Hematopoietic multipotent progenitor cell treated with erythropoietin and hydrocortisone succinate and interleukin-3 and kit ligand, for 4 days (in vitro differentiated cells): ENCODE data around the gene SLC24A3.
A peak's percentile ranks its signal among the peaks of the same experiment; 100 is the strongest.
"Not testable (repeated sequence)": the region's sequence is repeated elsewhere in the genome, so short reads cannot be mapped to it uniquely, and the experiment has no call there.

Source experiments
- DNase-seq: peaks from one replicate; pipeline ENCODE4 v3.0.0-alpha.2; 2015

The SLC24A3 gene

DNA sequence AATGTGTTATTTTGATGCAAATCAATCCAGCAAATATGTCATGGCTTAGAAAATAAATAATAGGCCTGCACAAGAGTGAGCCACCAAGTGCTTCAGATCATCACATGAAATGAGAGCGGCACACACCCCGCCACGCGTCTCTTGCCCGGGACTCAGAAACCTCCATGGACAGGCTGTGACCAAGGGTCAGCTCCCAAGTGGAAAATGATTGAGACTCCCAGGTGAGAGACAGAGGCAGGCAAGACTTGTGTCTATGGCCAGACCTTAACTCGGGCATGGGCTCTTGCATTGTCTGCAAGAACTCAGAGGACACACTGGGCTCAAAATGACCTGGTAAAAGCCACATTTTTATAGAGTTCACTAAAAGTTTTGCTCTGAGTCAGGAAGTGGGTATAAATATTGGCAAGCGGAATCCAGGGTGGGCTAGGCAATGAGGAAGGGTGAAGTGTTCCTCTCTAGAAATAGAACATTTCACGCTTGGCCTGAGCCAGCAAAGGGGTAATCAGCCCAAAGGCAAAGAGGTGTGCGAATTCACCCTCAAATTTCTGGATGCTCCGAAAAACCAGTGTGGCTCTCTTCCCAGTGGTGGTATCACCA lies 514.9 kb downstream of the SLC24A3 start:
- no peak for DNase-seq

DNA sequence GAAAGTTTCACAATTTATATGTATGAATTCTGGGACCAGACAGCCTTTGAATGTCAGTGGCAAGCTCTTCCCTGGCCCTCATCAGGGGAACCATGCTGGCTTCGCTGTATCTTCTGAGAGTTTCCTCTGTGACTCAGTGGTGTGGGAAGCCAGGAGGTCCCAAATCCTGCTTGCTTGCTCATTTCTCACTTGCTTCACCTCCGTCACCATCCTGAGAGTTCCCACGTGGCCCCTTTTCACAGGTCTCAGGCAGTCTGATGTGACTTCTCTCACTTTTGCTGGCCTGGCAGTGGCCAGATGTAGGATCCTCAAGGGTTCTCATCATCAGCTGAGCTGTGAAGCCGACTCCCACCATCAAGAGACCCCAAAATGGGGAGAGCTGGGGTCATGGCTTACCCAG lies 517.2 kb downstream of the SLC24A3 start:
- no peak for DNase-seq

- no peak for DNase-seq
These were observed 518.3 kb downstream of the SLC24A3 start for GRCh38 chr20:19730706-19731105.

- no peak for DNase-seq
These were observed 522.4 kb downstream of the SLC24A3 start for GRCh38 chr20:19734811-19735210.

DNA sequence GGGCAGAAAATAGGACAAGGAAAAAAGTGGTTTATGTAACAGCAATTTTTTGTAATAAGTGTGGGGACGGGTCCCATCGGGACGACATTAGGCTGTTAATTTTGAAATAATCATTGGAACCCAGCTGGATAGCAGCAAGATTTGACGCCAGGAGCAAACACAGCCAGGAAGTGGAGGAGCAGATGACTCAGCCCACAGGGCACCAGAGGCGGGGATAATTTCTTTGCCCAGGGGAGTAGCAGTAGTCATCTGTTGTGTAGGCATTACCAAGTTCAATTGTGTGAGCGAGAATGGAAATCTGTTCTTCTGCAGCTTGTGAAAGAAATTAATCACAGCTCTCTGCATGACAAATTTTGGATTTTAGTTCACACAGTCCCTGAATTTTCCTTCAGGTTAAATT lies 523.0 kb downstream of the SLC24A3 start:
- DNase-seq = peak; percentile 81

GRCh38 chr20:19737025-19737424 lies 524.6 kb downstream of the SLC24A3 start:
- DNase-seq = peak; percentile 28

GRCh38 chr20:19738951-19739350 lies 526.5 kb downstream of the SLC24A3 start:
- no peak for DNase-seq

GRCh38 chr20:19739351-19739750 lies 526.9 kb downstream of the SLC24A3 start:
- no peak for DNase-seq

- no peak for DNase-seq
These were observed 528.1 kb downstream of the SLC24A3 start for GRCh38 chr20:19740512-19740911.

- no peak for DNase-seq
These were observed 529.5 kb downstream of the SLC24A3 start for GRCh38 chr20:19741924-19742323.

- no peak for DNase-seq
These were observed 530.7 kb downstream of the SLC24A3 start for GRCh38 chr20:19742974-19743639.

DNA sequence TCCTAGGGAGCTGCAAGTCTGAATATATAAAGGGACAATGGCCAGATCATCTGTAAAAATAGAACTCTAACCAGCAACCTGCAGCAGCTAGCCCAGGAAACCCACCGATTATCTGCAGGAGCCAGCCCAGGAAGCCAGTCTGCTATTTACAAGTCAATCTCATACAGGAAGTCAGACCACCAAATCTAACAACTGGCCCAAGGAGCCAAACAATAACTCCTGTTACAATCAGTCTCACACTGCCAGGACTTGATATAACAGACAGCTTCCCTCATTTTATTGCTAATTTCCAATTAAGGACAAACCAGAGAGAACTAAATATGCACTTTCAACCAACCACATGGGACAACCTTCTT lies 531.2 kb downstream of the SLC24A3 start:
- DNase-seq = peak; percentile 75

- no peak for DNase-seq
These were observed 532.7 kb downstream of the SLC24A3 start for GRCh38 chr20:19745106-19745505.

DNA sequence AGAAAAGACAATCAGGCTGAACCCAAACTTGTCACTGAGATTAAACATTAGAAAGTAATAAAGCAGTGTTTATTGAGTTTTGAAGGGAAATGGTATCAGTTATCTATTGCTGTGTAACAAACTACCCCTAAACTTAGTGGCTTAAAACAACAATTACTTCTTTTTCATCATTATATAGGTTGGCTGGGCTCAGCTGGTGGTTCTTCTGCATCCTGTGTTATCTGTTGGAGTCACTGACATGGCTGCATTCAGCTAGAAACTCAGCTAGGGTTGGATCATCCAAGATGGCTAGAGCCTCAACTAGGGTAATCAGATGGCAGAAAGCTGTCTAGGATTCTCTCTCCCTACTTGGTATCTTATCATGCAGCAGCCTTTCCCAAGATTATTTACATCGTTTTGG lies 533.1 kb downstream of the SLC24A3 start:
- no peak for DNase-seq

DNA sequence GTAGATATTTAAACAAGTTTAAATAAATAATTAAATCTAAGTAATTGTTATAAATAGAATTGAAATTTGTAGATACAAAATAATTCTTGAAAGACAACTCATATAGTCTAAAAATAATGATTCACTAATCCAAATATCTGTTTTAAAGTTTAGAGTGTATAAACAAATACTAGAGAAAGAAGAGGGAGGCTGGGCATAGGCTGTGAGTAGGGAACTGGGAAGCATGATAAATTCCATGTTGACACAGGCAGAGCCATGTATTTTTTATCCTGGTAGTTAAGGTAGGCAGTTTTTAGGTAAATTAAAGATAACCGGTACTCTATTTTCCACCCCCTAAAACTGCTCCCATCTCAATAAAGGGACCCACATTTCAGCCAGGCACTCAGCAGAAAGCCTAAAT lies 534.0 kb downstream of the SLC24A3 start:
- no peak for DNase-seq

- DNase-seq = peak; percentile 7
These were observed 535.5 kb downstream of the SLC24A3 start for GRCh38 chr20:19747903-19748302.

- DNase-seq = no peak
These were observed 536.2 kb downstream of the SLC24A3 start for GRCh38 chr20:19748681-19749080.

- no peak for DNase-seq
These were observed 537.2 kb downstream of the SLC24A3 start for GRCh38 chr20:19749618-19750071.

- DNase-seq = no peak
These were observed 537.7 kb downstream of the SLC24A3 start for GRCh38 chr20:19750101-19750606.

GRCh38 chr20:19750907-19751636 lies 538.6 kb downstream of the SLC24A3 start:
- DNase-seq = peak; percentile 35

GRCh38 chr20:19754201-19754600 lies 541.8 kb downstream of the SLC24A3 start:
- not testable (repeated sequence) for DNase-seq

- DNase-seq = no peak
These were observed 544.5 kb downstream of the SLC24A3 start for GRCh38 chr20:19756761-19757486.

GRCh38 chr20:19757487-19758132 lies 545.2 kb downstream of the SLC24A3 start:
- peak; percentile 81 for DNase-seq
